HCT116 (cell line): ENCODE measurements around the gene RASL10B. TPM values are rescaled to one million over a fixed set of nuclear protein-coding genes. Genes with fewer than 3 reads are reported as not detected.

Experiments used
- ATAC-seq: fragments of 200-7000 bp; cut with Tn5 transposase; 2 replicates; pipeline ENCODE4 v1.9.1; 2020; ENCODE audit warnings: mild to moderate bottlenecking, moderate library complexity
- BruUV-seq: library from RNA; stranded (reverse); fragments of 400-500 nt; replicated peaks from 2 replicates; lab custom pipeline; 2021; lab: Mats Ljungman, UMichigan
- CTCF ChIA-PET: fragments of 300-600 bp; sonication (Branson Sonifier 250); formaldehyde crosslinking; loops from one replicate; lab custom pipeline; 2021; ENCODE audit warnings: antibody characterized with exemption; lab: Charles Lee
- POLR2A ChIA-PET: fragments of 300-600, 350-600 bp; sonication (Branson Sonifier 250); formaldehyde crosslinking; loops from one replicate; lab custom pipeline; 2021; ENCODE audit warnings: antibody characterized with exemption; lab: Charles Lee
- RAD21 ChIA-PET, 2 experiments: fragments of 300-600 bp; sonication (Branson Sonifier 250); formaldehyde crosslinking; loops; one replicate each; lab custom pipeline; 2023; ENCODE audit warnings: low total read pairs in 2 of 2; ENCODE audit not compliant: uncharacterized antibody in 2 of 2, unreplicated experiment in 2 of 2, low non-redundant PET in 1 of 2; lab: Charles Lee
- DNase-seq: peaks from one replicate; pipeline ENCODE4 v3.0.0-alpha.2; 2010; ENCODE audit warnings: low read depth, low spot score
- H2AFZ ChIP-seq: fragments of 200-600 bp; shearing (Covaris generic), sonication (generic); 2 replicates; pipeline ENCODE4 v1.6.1; 2017; ENCODE audit warnings: low read depth, mixed run types, mixed read lengths, antibody characterized with exemption, low read length; ENCODE audit not compliant: poor library complexity, severe bottlenecking
- H3K27ac ChIP-seq: 2 replicates; pipeline ENCODE4 v1.5.1; 2012; ENCODE audit warnings: low read depth, low read length
- H3K27me3 ChIP-seq: fragments of 200-600 bp; sonication (generic); 2 replicates; pipeline ENCODE4 v1.6.1; 2016; ENCODE audit warnings: mixed run types, low read length, mixed read lengths; ENCODE audit not compliant: insufficient read depth
- H3K36me3 ChIP-seq, 2 experiments: fragments of 200-500 bp in 1 of 2; fragments of 200-600 bp in 1 of 2; sonication (Bioruptor generic) in 1 of 2; sonication (generic) in 1 of 2; 2 replicates each; pipeline versions ENCODE4 v1.5.1 to v1.6.1; 2014 to 2016; ENCODE audit warnings: low read length in 2 of 2, inconsistent platforms in 1 of 2, mixed read lengths in 1 of 2, mixed run types in 1 of 2; ENCODE audit not compliant: insufficient read depth in 2 of 2, control insufficient read depth in 1 of 2
- H3K4me1 ChIP-seq, 2 experiments: fragments of 200-600 bp in 1 of 2; sonication (generic) in 1 of 2; 2 replicates each; pipeline versions ENCODE4 v1.5.1 to v1.6.1; 2012 to 2017; ENCODE audit warnings: low read length in 2 of 2, inconsistent platforms in 1 of 2, mild to moderate bottlenecking in 1 of 2, mixed read lengths in 1 of 2, mixed run types in 1 of 2, moderate library complexity in 1 of 2; ENCODE audit not compliant: insufficient read depth in 2 of 2, control insufficient read depth in 1 of 2
- H3K4me2 ChIP-seq: fragments of 200-600 bp; sonication (generic); 2 replicates; pipeline ENCODE4 v1.6.1; 2017; ENCODE audit warnings: mixed run types, low read length, mixed read lengths
- H3K4me3 ChIP-seq, 2 experiments: fragments of 200-600 bp in 1 of 2; sonication (generic) in 1 of 2; replicated peaks in 1 of 2; 2 replicates each; pipeline ENCODE4 v1.5.1; 2011 to 2016; ENCODE audit warnings: low read length in 2 of 2, control low read depth in 1 of 2, low read depth in 1 of 2, mild to moderate bottlenecking in 1 of 2, mixed read lengths in 1 of 2, mixed run types in 1 of 2
- H3K79me2 ChIP-seq: fragments of 200-600 bp; sonication (generic); 2 replicates; pipeline ENCODE4 v1.6.1; 2017; ENCODE audit warnings: mild to moderate bottlenecking, mixed run types, low read length, moderate library complexity, mixed read lengths; ENCODE audit not compliant: insufficient read depth
- H3K9ac ChIP-seq: fragments of 200-600 bp; sonication (generic); 2 replicates; pipeline ENCODE4 v1.6.1; 2016; ENCODE audit warnings: low read length, mixed read lengths
- H3K9me2 ChIP-seq: fragments of 200-600 bp; sonication (generic), shearing (Covaris generic); 2 replicates; pipeline ENCODE4 v1.6.1; 2017; ENCODE audit warnings: mixed run types, mild to moderate bottlenecking, moderate library complexity; ENCODE audit not compliant: insufficient read depth
- H3K9me3 ChIP-seq, 2 experiments: fragments of 200-500 bp in 1 of 2; fragments of 200-600 bp in 1 of 2; sonication (Bioruptor generic) in 1 of 2; sonication (generic) in 1 of 2; 2 replicates each; pipeline ENCODE4 v1.6.1; 2014 to 2017; ENCODE audit warnings: low read length in 2 of 2, mixed read lengths in 2 of 2, inconsistent platforms in 1 of 2, low read depth in 1 of 2, mild to moderate bottlenecking in 1 of 2, mixed run types in 1 of 2, moderate library complexity in 1 of 2; ENCODE audit not compliant: control insufficient read depth in 1 of 2, insufficient read depth in 1 of 2
- H4K20me1 ChIP-seq: fragments of 200-600 bp; sonication (generic), shearing (Covaris generic); 2 replicates; pipeline ENCODE4 v1.6.1; 2017; ENCODE audit warnings: mixed run types, mild to moderate bottlenecking, moderate library complexity; ENCODE audit not compliant: insufficient read depth
- CBX3 ChIP-seq: IDR thresholded peaks from 2 replicates; pipeline ENCODE4 v1.6.1; 2012; ENCODE audit warnings: low read depth
- EGR1 ChIP-seq: IDR thresholded peaks from 2 replicates; pipeline ENCODE4 v1.6.1; 2012; ENCODE audit warnings: low read depth
- EZH2 ChIP-seq: fragments of 200-600 bp; sonication (generic); IDR thresholded peaks from 2 replicates; pipeline ENCODE4 v1.6.1; 2017; ENCODE audit warnings: antibody characterized with exemption, mixed run types
- EZH2phosphoT487 ChIP-seq: fragments of 200-600 bp; IDR thresholded peaks from 2 replicates; pipeline ENCODE4 v1.6.1; 2018; ENCODE audit warnings: antibody characterized with exemption, borderline replicate concordance
- RAD21 ChIP-seq: IDR thresholded peaks from 2 replicates; pipeline ENCODE4 v1.6.1; 2012; ENCODE audit warnings: low read depth, mild to moderate bottlenecking
- SRF ChIP-seq: IDR thresholded peaks from 2 replicates; pipeline ENCODE4 v1.6.1; 2012; ENCODE audit warnings: low read depth
- TCF7L2 ChIP-seq: IDR thresholded peaks from 2 replicates; pipeline ENCODE4 v1.7.0; 2011; ENCODE audit warnings: borderline replicate concordance, inconsistent platforms; ENCODE audit not compliant: insufficient read depth, insufficient read length; ENCODE audit errors: extremely low read depth
- ZFX ChIP-seq: fragments of 450-650 bp; IDR thresholded peaks from 2 replicates; pipeline ENCODE4 v1.6.1; 2017
- intact Hi-C: fragments of 100-400 bp; cut with micrococcal nuclease; formaldehyde crosslinking; loops from 2 replicates; pipeline ENCODE4 v1.10.0; 2022
- total RNA-seq: library from RNA; stranded (reverse); gene quantifications from one replicate; pipeline ENCODE4 v1.2.1, GENCODE V29; 2021; ENCODE audit not compliant: unreplicated experiment
- TF ChIP-seq, protein P1 (sequence below): IDR thresholded peaks from 2 replicates; pipeline ENCODE4 v1.6.1; 2011; ENCODE audit warnings: mild to moderate bottlenecking, low read length, moderate library complexity; ENCODE audit not compliant: insufficient replicate concordance; ENCODE audit errors: extremely low read depth
- TF ChIP-seq, protein P2 (sequence below), 3 experiments: fragments of 200-600 bp in 1 of 3; sonication (generic) in 1 of 3; IDR thresholded peaks in 2 of 3; conservative IDR thresholded peaks in 1 of 3; 2 replicates each; pipeline ENCODE4 v1.5.1; 2012 to 2017; ENCODE audit warnings: low read depth in 2 of 3, low read length in 2 of 3, antibody characterized with exemption in 1 of 3, borderline replicate concordance in 1 of 3, control low read depth in 1 of 3, mild to moderate bottlenecking in 1 of 3, mixed read lengths in 1 of 3, mixed run types in 1 of 3, moderate library complexity in 1 of 3; ENCODE audit not compliant: insufficient read depth in 1 of 3

RASL10B gene
- total RNA-seq, 1 experiment from 2014 or later, result 0.15 TPM

DNA sequence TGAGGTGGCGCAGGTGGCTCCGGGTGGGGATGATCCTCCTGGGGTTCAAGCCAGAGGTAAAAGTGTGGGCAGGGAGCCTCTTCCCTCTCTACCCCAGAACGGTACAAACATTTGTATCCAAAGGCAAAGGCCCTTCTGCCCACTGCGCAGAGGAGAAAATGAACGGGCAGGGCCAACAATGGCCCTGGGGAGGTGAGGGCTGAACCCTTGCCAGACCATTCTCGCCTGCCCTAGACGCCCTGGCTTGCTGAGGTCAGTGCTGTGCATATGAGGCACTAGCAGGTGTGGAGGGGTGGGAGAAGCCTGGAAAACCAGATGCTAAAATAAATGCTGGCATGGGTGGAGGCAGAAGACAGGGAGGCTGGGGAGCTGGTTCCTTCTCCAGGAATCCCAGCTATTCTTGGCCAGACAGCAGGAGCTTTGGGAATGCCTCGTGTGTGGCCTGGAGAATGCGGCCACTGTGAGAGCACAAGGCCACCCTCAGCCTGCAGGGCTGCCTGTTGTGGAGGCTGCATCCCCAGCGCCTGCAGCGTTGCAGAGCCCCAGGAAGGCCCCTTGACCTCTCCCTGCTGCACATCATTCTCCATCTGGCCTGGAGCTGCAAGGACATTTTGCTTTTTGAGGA is 33.8 kb downstream of the RASL10B start:
- Histone ChIP-seq H3K79me2 (no peaks in the 10 kb centered on the region), H3K9ac (no peak overlapping the region), H3K27ac (no peak overlapping the region), H3K9me3 (no peaks in the 10 kb centered on the region), H3K4me1 (peaks cover 5 to 12% of the 10 kb centered on the region in 2 experiments; a peak in 3 of 4 replicates), H4K20me1 (no peaks in the 10 kb centered on the region), H3K4me3 (no peak overlapping the region), H3K9me2 (no peaks in the 10 kb centered on the region), H3K27me3 (no peaks in the 10 kb centered on the region), H3K36me3 (no peaks in the 10 kb centered on the region), H2AFZ (no peak overlapping the region), H3K4me2 (peak overlapping the region; percentile 72)
- ChIA-PET CTCF (interaction anchor here (4.7 to 5.1 kb wide), 2 partner anchors 39 to 44 kb away, joined by 66 to 76 read pairs; partner anchors contain the start of gene TAF15), POLR2A (interaction anchor here (3.3 kb wide), 1 partner anchor 43 kb away, joined by 41 read pairs; the partner anchor contains the start of gene TAF15), RAD21 (no interaction called here)
- intact Hi-C loops, result no loop called here
- no peak for DNase-seq
- no peak for ATAC-seq
- TF ChIP-seq TCF7L2 (no peak), EZH2phosphoT487 (no peak), EZH2 (no peak), ZFX (no peak), SRF (no peak), RAD21 (no peak), CBX3 (no peak), EGR1 (no peak)
- TF ChIP-seq, protein P1, sequence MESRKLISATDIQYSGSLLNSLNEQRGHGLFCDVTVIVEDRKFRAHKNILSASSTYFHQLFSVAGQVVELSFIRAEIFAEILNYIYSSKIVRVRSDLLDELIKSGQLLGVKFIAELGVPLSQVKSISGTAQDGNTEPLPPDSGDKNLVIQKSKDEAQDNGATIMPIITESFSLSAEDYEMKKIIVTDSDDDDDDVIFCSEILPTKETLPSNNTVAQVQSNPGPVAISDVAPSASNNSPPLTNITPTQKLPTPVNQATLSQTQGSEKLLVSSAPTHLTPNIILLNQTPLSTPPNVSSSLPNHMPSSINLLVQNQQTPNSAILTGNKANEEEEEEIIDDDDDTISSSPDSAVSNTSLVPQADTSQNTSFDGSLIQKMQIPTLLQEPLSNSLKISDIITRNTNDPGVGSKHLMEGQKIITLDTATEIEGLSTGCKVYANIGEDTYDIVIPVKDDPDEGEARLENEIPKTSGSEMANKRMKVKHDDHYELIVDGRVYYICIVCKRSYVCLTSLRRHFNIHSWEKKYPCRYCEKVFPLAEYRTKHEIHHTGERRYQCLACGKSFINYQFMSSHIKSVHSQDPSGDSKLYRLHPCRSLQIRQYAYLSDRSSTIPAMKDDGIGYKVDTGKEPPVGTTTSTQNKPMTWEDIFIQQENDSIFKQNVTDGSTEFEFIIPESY, result no peak
- TF ChIP-seq, protein P2, sequence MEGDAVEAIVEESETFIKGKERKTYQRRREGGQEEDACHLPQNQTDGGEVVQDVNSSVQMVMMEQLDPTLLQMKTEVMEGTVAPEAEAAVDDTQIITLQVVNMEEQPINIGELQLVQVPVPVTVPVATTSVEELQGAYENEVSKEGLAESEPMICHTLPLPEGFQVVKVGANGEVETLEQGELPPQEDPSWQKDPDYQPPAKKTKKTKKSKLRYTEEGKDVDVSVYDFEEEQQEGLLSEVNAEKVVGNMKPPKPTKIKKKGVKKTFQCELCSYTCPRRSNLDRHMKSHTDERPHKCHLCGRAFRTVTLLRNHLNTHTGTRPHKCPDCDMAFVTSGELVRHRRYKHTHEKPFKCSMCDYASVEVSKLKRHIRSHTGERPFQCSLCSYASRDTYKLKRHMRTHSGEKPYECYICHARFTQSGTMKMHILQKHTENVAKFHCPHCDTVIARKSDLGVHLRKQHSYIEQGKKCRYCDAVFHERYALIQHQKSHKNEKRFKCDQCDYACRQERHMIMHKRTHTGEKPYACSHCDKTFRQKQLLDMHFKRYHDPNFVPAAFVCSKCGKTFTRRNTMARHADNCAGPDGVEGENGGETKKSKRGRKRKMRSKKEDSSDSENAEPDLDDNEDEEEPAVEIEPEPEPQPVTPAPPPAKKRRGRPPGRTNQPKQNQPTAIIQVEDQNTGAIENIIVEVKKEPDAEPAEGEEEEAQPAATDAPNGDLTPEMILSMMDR (IDR thresholded peaks at IDR 0.05 in 2 of 3, conservative IDR thresholded peaks at IDR 0.05 in 1 of 3; ENCODE audit: borderline replicate concordance in 1 of 3, insufficient read depth in 1 of 3, low read depth in 2 of 3, low read length in 2 of 3), result no peak
- no TSS peak for BruUV-seq
